Ramos (cell line): ENCODE measurements around the gene NEFH.

Experiments
- in situ Hi-C: fragments of 300-500 bp; cut with MboI; formaldehyde crosslinking; loops from one replicate; pipeline ENCODE4 v1.14.3; 2022; ENCODE audit warnings: low sequenced_read_pairs; ENCODE audit not compliant: unreplicated experiment

The NEFH gene

DNA sequence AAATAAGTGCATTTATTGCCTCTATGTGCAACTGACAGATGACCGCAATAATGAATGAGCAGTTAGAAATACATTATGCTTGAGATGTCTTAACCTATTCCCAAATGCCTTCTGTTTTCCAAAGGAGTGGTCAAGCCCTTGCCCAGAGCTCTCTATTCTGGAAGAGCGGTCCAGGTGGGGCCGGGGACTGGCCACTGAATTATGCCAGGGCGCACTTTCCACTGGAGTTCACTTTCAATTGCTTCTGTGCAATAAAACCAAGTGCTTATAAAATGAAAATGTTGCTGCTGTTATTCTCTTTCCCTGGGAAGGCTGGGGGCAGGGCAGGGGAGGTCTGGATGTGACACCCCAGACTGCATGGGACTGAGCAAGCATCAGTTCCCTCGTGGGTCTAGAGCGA lies 11.0 kb downstream of the NEFH start:
- in situ Hi-C loops = no loop called here

DNA sequence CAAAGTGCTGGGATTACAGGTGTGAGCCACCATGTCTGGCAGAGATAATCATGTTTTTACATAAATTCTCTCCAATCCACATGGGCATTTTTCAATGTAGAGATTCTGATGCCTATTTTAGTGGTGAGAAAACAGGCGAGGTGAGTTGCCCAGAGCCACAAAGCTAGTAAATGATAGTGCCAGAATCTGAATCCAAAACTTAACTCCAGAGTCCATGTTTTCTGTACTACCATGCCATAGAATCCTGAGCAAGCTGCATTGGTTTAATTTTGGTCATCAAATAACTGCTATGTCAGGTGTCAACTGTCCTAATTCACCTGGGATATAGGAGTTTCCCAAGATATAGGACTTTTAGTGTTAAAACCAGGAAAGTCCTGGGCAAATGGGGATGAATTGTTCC lies 13.6 kb downstream of the NEFH start:
- in situ Hi-C loops = no loop called here

DNA sequence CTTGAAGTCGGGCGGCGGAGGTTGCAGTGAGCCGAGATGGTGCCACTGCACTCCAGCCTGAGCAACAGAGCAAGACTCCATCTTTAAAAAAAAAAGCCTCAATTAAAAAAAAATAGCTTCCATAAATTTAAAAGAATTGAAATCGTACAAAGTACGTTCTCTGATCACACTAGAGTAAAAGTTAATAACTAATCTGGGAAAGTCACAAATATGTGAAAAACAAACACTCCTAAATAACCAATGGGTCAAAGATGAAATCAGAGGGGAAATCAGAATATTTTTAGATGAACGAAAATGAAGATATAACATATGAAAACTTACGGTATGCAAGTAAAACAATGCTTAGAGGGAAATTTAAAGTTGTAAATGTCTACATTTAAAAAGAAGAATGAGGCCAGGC lies 19.8 kb downstream of the NEFH start:
- in situ Hi-C loops = no loop called here

DNA sequence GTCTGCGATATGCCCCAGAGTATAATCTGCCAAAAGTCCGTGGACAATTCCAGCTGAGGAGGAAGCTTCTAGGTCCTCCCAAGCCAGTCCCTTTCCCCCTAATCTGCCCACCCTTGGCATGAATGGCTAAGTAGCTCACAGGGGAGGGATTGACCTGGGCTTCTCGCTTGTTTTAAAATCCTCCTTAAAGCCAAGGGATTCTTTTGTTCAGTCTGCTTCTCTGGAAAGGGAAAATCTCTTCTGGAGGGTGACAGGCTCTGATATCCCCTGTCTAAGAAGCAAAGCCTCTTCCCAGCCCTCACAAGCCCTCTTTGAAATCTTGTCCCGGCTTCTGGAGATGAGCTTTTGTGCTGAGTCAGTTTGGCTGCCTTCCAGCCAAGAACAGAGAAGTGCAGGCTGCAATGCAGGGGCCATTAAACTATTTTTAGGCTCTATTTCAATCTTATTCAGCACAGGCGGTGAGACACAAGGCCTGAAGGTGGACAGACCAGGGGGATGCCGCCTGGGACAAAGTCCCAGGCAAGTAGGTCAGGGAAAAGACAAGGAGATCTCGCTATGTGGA lies 23.9 kb downstream of the NEFH start:
- in situ Hi-C loops = no loop called here

DNA sequence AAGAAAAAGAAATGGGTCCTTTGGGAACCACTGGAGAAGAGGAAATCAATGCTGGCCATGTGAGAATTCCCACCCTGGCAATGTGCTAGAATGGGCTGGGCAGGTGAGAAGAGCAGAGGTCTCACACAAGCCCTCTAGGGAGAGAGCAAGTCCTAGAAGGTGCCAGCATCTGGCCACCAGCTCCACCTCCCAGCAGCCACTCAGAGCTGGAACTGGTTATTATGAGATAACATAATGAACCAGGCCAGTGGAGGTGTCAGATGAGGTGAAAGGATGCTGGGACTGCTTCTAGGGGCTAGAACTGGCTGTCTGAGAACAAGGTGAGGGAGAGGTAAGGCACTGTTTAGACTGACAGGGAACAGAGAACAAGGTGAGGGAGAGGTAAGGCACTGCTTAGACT lies 29.3 kb downstream of the NEFH start:
- in situ Hi-C loops = no loop called here

DNA sequence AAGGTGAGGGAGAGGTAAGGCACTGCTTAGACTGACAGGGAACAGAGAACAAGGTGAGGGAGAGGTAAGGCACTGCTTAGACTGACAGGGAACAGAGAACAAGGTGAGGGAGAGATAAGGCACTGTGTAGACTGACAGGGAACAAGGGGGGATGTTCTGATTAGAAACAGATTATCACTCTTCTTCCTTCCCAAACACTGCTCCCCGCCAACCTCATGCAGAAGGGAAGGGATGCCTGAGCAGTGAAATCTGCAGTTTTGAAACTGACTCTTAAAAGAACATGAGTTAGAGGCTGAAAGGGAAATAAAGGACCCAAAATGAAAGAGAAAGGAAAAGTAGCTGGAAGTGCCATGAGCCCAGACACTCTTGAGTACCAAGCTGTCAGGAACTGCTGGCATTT lies 29.8 kb downstream of the NEFH start:
- in situ Hi-C loops = no loop called here

DNA sequence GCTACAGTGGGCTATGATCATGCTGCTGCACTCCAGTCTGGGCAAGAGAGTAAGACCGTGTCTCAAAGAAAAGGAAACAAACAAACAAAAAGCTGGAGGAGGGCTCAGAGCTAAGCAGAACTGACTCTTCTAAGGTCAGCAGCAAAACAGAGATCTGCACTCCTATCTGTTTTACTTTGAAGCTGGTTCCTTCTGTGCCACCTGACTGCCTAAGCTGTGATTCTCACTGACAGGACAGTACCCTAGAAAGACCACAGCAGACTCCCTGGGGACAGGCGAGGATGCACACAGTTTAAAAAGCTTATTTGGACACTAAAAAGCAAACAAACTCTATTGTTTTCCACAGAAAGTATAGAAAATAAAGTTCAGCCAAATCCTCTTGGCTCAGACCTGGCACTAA lies 30.5 kb downstream of the NEFH start:
- in situ Hi-C loops = no loop called here

DNA sequence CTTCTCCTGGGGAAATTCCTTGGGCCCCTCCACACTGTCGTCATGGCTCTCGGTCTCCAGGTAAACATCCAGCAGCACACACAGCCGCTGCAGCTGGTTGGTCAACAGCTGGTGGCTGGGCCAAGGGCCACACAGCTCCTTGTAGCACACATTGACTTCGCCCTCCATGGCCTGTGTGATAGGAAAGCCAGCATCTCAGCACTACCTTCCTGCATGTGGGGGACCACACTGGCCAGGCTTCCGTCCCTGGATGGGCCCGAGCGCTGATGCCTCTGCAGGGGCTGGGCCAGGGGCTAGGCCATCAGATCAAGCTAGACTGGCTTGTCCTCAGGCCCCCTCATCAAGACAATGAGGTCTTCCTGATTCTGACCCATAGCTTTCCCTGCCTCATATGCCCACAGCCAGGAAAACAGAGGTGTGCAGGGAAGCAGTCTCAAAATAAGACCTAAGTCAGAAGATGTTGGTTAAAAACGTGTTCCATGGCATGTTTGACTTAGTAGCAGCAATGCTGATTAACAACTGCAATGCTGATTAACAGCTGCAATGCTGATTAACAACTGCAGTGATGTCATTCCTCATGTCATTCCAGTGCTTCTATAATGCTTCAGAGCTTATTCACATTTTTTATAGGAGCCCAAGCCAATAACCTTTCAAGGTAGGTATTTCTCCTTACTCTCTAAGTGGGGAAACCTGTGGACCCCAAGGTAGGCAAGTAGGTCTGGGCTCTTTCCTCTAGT lies 31.3 kb downstream of the NEFH start:
- in situ Hi-C loops = no loop called here

DNA sequence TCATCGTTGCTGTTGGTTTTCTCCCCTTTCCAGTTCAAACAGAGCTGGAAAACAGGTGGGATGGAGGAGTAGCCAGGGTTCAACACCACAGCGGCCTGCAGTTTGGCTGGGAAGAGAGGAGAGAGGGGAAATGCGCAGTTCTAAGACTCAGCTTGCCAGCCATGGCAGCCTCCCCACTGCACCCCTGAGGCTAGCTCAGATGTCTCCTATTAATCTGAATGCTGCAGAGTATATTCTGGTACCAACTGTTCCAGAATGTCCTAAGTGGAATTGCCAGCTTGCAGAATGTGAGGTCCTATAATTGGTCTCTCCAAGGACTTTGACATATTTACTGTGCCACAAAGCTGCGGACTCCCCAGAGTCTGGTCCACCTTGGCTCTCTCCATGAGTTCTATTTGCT lies 32.0 kb downstream of the NEFH start:
- in situ Hi-C loops = no loop called here

DNA sequence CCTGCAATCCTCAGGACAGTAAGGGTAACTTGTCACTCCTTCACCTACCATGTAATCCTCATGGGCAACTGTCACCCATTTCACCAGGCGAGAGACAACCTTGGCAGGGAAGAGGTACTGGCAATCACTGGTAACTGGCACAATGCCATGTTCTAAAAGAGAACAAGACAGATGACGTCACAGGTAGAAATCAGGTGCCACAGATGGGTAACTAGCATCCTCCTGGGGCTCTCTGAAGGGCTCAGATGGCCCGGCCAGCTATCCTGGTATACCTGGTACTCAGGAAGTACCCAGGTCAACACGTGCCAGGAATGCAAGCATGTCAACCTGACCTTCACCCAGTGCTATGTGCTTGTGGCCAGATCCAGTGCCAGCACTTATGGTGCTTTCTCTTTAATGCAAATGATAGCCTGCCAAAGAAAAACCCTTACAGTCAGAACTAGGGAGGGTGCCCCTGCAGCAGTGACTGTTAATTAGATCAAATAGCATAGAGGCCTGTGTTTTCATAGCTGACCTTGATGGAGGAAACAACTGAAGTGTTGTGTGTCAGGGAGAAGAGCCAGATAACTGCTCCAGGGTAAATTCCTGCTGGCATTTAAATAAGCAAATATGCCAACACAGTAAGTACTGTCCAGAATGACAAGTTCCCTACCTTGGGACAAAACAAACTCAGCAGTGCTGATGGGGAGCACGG lies 37.3 kb downstream of the NEFH start:
- in situ Hi-C loops = no loop called here

DNA sequence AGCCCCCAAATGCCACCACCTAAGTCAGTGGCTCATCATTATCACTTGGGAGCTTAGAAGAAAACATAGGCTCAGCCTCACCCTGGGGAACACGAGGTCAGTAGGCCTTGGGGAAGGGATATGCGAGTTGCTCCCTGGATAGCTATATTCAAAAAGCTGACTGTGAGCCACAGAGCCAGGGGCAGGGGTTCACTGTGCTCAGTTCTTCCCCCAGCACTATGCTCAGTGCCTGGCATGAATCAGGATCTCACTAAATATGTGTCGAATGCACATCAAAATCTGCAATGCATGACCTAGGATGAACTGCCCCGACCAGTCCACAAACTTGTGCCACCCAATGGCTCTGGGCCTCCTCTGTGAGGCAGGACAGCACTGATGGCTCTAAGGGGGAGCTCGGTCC lies 38.4 kb downstream of the NEFH start:
- in situ Hi-C loops = no loop called here

DNA sequence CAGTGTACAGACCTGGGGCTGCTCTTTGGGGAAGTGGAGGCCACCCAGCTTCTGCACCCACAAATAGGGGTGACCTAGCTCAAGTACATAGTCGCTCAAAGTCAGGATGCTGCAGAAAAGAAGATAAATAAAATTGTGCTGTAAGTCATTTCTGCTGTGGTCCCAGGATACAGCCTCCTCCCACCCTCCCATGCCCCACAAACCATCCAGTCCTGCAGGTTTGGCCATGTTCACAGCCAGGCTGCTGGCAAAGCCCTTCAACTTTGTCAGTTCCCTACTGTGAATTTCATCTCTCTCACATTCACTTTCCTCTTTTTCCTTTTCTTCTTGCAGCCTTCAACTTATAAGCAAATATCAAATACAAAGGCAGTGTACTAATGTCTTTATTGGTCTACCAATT lies 40.0 kb downstream of the NEFH start:
- in situ Hi-C loops = no loop called here

DNA sequence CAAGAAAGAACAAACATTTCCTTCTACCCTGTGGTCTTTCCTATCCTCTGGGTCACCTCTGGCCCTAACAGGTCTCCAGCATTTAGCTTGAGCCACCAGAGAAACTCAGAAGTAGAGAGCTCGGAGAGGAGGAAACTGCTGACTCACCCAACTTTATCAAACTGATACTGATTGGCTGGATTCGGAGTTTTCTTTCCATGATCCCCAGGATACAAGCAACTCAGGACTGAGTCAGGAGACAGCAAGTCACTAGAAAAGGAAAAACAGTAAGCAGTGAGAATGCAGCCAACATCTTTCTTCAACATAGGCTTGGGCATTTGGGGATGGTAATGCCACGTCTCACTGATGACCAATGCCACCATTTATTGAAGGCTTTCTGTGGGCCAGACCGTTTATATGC lies 40.8 kb downstream of the NEFH start:
- in situ Hi-C loops = no loop called here

DNA sequence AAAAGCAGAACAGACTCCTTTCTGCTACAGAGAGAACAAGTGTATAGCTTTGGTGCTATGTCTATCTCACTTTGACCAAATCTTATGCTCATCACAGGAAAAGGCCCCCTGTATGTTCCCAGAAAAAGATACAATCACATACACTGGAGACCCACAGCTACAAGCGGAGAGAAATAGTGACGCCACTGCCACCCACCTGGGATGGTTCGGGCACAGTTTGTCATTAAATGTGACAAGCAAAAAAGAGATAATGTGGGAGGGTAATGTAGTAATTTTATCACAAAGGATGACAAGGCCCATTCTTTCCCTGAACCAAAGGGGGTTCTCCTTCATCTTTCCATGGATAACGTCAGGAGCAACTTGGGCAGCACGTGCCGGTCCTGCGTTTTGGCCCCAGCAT lies 41.5 kb downstream of the NEFH start:
- in situ Hi-C loops = no loop called here

DNA sequence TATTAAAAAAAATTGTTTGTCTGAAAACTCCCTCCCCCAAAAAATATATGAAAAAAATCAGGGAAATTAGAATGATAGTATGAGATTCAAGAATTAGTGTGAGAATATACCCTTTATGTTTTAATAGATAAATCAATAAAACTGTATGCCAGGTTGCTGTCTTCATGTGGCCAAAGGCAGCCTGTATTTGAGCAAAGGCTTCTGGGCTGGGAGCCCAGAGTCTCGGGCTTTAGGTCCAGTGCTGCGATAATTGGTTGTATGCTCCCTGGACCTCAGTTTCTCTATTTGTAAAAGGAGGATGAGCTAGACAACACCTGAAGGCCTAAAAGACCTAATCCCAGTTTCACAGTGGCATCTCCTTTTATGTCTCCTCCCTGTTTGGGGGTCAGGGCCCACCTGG lies 43.7 kb downstream of the NEFH start:
- in situ Hi-C loops = no loop called here

DNA sequence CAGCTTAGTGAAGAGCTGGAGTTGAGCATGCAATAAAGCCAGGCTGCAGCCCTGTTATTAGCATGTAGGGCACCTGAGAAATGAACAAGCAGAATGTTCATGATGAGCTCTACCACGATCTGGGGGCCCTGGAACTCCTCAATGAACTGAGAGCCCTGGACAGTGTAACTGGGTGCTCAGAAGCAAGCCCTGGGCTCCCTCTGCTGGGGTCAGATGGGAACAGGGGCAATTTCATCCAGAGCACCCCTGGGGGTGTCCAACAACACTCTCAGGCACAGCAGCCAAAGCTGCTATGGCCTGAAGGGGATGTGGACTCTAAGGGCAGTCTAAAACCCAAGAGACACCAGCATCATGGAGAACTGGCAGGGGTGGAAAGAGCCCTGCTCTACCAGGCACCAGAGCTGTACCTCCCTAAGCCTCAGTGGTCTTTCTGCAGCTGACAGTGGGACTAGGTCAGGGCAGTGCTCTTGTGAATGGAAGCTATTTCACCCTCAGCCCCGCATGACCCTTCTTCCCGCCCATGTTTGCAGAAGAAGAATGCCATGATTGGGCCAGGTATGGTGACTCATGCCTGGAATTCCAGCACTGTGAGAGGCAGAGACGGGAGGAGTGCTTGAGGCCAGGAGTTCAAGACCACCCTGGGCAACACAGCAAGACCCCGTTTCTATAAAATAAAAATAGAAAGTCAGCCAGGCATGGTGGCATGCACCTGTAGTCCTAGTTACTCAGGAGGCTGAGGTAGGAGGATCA lies 44.6 kb downstream of the NEFH start:
- in situ Hi-C loops = no loop called here

DNA sequence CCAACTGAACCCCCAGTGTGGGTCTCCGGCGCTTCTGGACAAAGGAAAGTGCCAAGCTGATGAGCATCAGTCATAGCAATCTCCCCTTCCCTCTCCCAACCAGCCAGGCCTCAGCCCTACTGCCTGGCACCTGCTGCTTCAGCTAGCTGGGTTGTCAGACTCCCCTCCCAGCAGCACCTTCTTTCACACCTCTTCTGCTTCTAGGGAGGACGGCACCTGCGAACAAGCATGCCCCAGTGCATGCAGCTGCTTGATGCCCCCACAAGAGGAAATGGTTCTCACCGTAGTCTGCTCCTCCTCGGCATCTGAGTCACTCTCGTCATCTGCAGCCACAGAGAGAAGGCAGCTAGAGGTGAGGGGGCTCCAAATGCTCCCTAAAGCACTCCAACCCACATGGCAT lies 48.1 kb downstream of the NEFH start:
- in situ Hi-C loops = no loop called here

DNA sequence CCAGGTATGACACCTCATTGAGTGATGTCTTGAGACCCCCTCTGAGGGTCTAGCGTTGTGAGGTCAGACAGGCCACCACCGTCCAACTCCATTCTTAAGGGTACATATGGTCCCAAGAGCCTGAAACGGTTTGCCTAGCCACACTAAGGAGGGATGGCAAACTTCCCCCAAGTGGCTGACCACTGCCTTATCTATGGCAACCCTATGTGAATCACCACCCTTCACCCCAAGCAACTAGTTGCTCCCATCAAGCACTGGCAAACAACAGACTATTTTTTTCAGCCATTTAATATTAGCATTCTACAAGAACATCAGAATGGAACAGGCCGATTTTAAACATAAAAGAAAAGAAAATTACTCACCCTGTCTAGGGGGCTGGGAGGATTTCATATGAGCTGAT lies 50.7 kb downstream of the NEFH start:
- in situ Hi-C loops = no loop called here

DNA sequence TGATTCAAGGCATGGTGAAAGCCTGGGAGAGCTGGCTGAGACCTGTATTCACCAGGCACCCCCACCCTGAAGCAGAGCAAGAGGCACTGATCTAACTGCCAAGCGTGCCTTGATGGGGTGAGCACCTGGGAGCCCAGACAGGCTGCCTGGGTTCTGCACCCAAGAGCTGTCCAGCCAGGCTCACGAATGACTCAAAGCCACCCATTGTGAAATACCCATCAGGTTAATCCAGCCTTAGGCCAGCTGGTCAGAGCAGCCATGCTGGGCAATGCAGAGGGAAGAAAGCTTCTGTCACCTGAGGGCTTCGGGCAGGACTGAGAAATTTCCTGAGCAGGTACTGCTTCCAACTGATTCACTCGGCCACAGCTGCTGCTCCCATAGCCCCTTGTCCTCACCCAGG lies 51.4 kb downstream of the NEFH start:
- in situ Hi-C loops = no loop called here

DNA sequence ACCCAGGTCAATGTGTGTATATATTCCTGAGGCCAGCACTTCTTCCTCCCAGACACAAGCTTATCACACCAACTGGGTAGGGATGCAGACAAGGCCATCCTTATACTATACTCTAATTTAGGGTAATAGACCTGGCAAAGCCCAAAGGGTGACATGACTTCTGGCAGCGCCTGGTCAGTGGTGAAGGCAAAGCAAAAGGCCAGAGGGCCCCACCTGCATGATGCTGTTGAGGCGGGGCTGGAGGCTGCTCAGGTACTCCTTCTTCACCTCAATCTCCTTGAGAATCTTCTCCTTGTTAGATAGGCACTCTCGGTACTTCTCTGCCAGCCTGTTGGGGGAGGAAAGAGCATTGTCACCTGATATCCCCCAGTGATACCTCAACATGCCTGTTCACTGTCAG lies 56.4 kb downstream of the NEFH start:
- in situ Hi-C loops = no loop called here

DNA sequence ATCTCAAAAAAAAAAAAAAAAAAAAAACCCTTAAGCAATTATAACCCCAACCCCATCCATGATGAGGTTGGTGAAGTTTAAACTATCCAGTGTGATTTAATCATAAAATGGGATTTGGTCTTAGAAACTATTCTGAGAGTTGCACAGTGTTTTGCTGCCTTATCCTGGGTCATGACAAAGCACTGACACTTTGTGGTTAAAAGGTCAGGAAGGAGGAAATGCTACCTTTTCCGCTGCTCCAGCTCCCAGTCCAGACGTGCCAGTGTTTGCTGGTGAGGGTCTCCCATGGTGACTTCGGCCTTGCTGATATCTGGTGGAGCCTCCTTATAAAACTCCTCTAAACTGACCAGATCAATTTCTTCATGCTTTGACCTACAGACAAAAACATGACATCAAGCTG lies 59.1 kb downstream of the NEFH start:
- in situ Hi-C loops = no loop called here
